CD4-positive, alpha-beta T cell treated with Interferon gamma for 1 hour (primary cell): ENCODE data around the gene DUSP5.

Experiments used
- DNase-seq: peaks from one replicate; pipeline ENCODE4 v3.0.0-alpha.2; 2020

DUSP5 gene

DNA sequence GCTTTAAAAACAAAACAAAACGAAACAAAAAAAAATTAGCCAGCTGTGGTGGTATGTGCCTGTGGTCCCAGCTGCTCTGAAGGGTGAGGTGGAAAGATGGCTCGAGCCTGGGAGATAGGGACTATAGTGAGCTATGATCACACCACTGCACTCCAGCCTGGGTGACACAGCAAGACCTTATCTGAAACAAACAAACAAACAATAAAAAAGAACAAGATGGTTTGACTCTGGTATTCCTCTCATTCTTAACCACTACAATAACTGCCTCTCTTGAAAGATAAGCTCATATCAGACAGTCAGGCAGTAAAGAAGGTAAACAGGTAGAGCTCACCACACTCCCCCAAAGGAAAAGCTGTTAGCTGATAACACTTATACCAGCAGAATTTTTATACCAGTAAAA lies 14.1 kb upstream of the DUSP5 start:
- DNase-seq, result no peak

GRCh38 chr10:110485541-110485940 lies 12.2 kb upstream of the DUSP5 start:
- DNase-seq, result no peak

DNA sequence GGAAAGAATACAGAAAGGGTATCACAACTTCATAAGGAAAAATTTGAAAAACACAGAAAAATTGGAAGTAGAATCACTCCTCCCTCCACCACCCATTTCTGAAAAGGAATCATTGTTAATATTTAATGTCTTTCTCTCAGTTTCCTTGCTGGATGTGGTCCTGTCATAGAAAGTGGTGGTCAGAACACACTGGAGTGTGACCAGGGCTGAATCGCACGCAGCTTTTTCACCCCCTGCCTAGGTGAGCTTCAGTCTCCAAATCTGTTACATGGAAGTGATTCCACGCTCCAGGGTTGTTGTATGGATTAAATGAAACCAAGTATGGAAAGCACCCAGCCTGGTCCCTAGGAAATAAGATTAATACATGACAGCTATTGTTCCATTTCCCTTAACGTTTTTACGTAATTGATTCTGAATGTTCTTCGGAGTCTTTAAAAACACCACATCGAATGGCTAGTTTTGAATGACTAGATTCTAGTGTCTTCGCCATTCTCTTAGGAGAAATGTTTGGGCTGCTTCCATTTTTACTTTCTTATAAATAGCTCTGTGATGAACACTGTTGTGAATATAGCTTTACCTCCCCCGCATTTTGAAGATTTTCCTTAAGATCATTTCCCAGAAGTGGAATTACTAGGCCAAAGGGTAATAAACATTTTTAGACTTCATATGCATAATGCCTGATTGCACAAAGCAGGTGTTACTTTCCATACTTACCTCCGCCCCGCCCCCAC lies 10.9 kb upstream of the DUSP5 start:
- DNase-seq, result no peak

DNA sequence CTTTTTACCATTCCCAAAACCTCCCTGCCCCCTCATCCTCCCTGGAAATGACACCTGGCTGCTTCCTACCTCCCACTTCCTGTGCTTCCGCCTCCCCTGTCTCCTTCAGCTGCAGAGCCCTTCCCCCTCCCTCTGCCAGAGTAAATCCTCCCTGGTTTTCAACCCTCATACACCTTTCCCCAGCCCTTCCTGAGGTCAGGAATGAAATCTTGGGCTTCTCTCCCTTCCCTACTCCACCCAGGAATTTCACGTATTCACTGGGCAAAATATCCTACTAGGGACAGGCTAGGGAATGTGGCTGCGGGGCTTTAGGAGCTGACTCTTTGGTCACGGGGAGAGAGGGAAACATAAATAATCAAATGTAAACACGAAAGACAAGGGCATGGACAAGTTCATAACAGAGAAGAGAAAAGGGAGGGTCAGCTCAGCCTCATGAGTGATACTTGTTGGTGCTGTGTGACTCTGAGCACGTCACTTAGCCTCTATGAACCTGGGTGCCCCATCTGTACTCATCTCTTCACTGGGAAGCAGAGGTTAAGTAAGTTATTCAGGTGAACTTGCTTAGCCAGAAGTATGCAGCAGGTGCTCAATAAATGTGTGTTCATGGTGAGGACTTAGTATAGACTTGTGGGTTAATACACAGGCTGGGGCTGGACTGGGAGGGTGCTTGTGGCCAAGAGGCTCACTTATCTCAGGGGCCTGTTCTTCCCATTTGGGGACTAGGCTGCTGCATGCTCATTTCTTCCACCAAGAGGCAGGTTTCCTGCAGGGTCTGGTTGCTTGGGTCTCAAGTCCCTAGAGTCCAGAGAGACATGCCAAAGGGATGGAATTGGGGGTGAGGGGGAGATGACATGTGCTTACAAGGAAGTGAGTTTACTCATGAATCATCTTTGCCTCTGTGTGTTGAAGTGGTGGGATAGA lies 10.0 kb upstream of the DUSP5 start:
- no peak for DNase-seq

GRCh38 chr10:110488332-110488681 lies 9.4 kb upstream of the DUSP5 start:
- no peak for DNase-seq

- no peak for DNase-seq
Observed at GRCh38 chr10:110488940-110489339, 8.8 kb upstream of the DUSP5 start.

GRCh38 chr10:110490640-110491039 lies 7.1 kb upstream of the DUSP5 start:
- DNase-seq, result no peak

GRCh38 chr10:110491346-110491745 lies 6.4 kb upstream of the DUSP5 start:
- no peak for DNase-seq

GRCh38 chr10:110492069-110492822 lies 5.5 kb upstream of the DUSP5 start:
- DNase-seq, result no peak

DNA sequence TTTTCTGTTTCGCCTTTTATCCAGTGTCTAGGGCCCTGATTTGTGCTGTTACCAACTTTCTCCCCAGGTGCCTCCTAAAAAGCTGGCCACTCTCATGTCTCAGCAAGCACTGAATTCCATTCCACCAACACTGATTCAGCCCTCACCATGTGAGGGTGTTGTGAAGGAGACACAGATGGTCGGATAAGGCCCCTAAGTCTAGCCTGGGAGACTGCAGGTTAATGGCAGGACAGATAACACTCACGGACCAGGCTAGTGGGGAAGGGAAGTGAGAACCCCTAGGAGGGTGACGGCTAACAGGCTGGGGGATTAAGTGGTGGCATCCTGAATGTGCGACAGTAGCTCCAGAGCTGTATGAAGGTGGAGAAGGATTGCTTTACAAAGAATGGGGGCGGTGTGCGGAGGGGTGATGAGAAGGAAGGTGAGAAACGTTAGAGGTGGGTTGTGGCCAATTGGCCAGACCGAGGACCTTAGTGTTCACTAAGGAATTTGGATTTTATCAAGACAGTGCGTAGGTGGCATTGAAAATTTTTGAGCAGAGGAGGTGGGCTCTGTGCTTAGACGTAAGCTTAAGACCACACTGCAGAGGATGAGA lies 3.8 kb upstream of the DUSP5 start:
- no peak for DNase-seq

- DNase-seq, result no peak
Observed at GRCh38 chr10:110494532-110494931, 3.2 kb upstream of the DUSP5 start.

GRCh38 chr10:110495731-110496552 lies 1.8 kb upstream of the DUSP5 start:
- DNase-seq, result peak; percentile 41

DNA sequence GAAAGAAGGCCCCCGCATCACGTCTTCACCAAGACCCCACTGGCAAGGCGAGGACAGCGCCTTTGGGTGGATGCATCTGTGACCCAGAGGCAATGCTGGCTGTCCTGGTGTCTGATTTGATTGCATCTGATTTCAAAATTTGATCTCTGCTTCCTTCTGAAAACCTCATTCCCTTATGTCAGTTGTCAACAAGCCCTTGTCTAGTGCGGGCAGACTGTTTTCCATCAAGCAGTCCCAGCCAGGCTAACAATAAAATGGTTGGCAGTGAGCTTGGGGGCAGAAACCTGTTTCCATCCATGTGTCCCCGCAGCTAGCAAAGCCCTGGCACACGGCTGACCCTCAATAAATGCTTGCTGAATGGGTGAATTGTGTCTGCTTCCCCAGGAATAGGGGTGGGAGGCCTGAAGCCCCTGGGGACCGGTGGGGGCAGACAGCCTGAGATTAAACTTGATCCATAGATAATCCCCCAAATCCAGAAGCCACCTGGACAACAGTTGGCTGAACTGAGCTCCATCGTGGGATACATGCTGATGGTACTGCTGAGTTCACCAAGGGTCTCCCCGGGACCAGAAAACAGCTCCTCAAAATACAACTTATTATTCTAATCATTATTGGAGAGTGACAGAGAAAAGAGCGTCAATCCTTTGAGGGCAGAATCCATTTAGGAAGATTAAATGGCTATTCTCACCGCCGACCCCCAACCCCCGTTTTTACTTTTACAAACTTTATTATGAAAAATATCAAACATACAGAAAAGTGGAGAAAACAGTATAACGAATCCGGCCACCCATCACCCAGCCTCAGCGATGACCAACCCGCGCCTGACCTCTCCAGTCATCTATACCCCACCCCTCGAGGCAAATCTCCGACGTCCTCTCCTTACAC lies 912 bp upstream of the DUSP5 start:
- no peak for DNase-seq

DNA sequence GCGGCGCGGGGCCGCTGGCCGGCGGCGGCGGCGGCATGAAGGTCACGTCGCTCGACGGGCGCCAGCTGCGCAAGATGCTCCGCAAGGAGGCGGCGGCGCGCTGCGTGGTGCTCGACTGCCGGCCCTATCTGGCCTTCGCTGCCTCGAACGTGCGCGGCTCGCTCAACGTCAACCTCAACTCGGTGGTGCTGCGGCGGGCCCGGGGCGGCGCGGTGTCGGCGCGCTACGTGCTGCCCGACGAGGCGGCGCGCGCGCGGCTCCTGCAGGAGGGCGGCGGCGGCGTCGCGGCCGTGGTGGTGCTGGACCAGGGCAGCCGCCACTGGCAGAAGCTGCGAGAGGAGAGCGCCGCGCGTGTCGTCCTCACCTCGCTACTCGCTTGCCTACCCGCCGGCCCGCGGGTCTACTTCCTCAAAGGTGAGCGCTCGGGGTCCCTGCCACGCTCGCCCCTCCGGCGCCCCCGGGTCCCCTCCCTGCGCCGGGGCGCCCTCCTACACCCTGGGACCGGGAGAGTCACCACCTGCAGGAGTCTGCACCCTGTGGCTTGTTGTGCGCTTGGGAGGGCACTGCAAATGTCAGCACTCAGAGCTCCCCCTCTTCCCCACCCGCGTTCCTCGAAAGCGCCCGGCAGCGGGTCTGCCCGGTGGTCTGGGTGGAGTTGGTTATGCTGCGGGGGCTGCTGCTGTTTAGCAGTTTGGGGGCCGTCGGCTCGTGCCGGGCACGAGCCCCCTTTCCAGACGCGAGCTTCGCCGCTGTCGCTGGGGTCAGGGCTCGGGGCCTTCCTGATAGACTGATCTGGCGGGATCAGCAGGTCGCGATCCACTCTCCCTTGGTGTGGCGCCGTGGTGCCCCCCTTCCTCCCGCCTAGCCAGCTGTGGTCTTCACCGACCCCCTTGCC lies 627 bp downstream of the DUSP5 start:
- DNase-seq, result peak; percentile 59

DNA sequence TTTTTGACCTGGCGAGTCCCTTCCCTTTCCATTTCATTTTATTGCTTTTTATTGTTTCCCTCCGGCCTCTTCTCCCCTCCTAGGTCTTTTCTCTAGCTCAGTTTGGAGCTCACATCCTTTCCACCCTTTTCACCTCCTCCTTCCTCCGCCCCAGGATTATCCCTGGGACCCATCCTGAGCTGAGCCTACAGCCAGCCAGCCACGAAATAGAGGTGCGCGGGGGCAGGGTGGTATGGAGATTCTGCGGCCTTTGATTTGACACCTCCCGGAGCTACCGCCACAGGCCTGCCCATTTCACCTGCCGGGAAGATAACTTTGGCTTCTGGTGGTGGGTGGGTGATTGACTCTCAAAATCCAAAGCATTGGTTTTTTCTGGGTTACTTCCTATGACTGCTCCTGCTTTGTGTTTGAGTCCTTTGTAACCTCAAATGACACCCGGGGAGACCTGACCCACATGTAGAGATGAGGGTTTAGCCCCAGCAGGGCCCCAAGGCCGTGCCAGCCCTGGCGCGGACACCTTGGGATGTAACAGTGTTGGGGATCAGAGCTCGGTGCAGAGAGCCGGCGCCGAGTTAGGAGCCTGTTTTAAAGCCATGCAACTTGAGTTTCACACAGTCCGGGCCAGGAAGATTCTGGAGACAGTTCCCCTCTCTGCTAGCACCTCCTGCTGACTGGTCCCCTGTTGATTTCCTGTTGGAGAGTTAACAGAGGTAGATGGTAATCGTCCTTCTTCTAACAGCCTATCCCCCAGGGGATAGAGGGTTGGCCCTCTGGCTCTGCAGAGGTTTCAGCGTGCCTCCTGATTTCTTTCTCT lies 1.5 kb downstream of the DUSP5 start:
- DNase-seq, result peak; percentile 30

- no peak for DNase-seq
Observed at GRCh38 chr10:110499796-110500514, 2.2 kb downstream of the DUSP5 start.

- DNase-seq, result no peak
Observed at GRCh38 chr10:110500515-110500905, 2.8 kb downstream of the DUSP5 start.

DNA sequence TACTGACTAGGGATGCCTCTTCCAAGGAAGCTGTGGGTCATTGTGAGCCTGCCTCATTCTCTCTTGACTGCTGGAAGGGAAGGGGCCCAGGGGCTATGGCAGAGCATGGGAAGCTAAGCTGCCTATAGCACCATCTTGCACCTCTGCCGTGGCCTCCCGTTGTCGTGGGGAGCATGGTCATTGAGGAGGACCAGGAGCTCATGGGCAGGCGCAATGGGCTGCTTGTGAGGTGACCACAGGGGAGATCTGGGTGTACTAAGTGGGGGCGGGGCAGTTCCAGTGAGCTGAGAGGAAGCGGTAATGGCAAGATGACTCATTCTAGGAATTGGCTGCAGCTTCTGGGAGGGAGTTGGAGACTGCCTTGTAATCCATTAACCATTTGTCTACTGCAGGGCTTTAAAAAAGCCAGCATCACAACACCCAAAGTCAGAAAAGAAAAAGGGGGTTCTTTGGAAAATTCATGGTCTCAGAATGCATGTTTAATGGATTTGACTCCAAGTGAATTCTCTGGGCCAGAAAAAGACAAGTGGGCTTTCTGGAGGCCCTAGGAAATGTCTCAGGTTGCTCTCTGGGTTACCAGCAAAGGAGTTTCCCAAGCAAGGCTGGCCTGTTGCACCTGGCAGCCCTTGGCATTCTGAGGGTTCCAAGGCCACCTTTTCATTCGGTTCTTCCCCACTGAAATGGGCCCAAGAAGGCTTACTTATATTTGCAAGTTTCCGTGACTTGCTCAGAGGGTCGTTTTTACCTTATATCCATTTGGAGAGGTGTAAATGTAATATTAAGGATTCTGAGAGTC lies 3.6 kb downstream of the DUSP5 start:
- peak; percentile 78 for DNase-seq
